ENCODE measurements around the gene TEX14. TPM values are rescaled to one million over a fixed set of nuclear protein-coding genes. Genes with fewer than 3 reads are reported as not detected.

The TEX14 gene
- total RNA-seq, 1 experiment from 2014 or later = 0.31 TPM

GRCh38 chr17:58722696-58723095 is 30.9 kb upstream of the TEX14 start:
- TF ChIP-seq, protein P1, sequence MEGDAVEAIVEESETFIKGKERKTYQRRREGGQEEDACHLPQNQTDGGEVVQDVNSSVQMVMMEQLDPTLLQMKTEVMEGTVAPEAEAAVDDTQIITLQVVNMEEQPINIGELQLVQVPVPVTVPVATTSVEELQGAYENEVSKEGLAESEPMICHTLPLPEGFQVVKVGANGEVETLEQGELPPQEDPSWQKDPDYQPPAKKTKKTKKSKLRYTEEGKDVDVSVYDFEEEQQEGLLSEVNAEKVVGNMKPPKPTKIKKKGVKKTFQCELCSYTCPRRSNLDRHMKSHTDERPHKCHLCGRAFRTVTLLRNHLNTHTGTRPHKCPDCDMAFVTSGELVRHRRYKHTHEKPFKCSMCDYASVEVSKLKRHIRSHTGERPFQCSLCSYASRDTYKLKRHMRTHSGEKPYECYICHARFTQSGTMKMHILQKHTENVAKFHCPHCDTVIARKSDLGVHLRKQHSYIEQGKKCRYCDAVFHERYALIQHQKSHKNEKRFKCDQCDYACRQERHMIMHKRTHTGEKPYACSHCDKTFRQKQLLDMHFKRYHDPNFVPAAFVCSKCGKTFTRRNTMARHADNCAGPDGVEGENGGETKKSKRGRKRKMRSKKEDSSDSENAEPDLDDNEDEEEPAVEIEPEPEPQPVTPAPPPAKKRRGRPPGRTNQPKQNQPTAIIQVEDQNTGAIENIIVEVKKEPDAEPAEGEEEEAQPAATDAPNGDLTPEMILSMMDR (conservative IDR thresholded peaks at IDR 0.05) = no peak
- H3T11ph ChIP-seq (ENCODE audit: low read length) = no peak overlapping the region
- no peaks in the 10 kb centered on the region for H3K27me3 Mint-ChIP-seq (ENCODE audit: low read depth)
- H4K91ac ChIP-seq (ENCODE audit: insufficient read length, low read depth, low read length) = no peak overlapping the region
- H3K4me1 Mint-ChIP-seq = no peaks in the 10 kb centered on the region
- no peak overlapping the region for H3K4me2 ChIP-seq (ENCODE audit: insufficient read depth, insufficient read length, low read length)
- WGBS (ENCODE audit: extremely low coverage, insufficient read length, low lambda C conversion rate) = no CpG with 5 or more reads among the region's 2 CpGs
- H2BK120ac ChIP-seq (ENCODE audit: low read depth, low read length, poor library complexity, severe bottlenecking) = no peak overlapping the region
- no peak overlapping the region for H3K18ac ChIP-seq (ENCODE audit: insufficient read length, low read depth, low read length)
- no peak overlapping the region for H2BK5ac ChIP-seq (ENCODE audit: insufficient read length, low read length)
- H3K56ac ChIP-seq (ENCODE audit: insufficient read length, low read depth, low read length) = no peak overlapping the region
- no peaks in the 10 kb centered on the region for H3K79me1 ChIP-seq (ENCODE audit: insufficient read depth, low read depth, low read length, poor library complexity, severe bottlenecking)
- H3K23me2 ChIP-seq (ENCODE audit: insufficient read length, low read depth, low read length, poor library complexity, severe bottlenecking) = no peaks in the 10 kb centered on the region
- H2AK5ac ChIP-seq (ENCODE audit: insufficient read length, low read length) = no peak overlapping the region
- H3K9me3 ChIP-seq (ENCODE audit: control insufficient read depth, low read depth, low read length) = no peaks in the 10 kb centered on the region
- H3K9me3 Mint-ChIP-seq = no peaks in the 10 kb centered on the region
- no peak overlapping the region for H3K4ac ChIP-seq (ENCODE audit: low read depth, low read length)
- no peak overlapping the region for H2BK20ac ChIP-seq (ENCODE audit: low read depth, low read length, poor library complexity, severe bottlenecking)
- H3K27ac Mint-ChIP-seq = no peak overlapping the region
- H3K23ac ChIP-seq (ENCODE audit: insufficient read length, low read depth, low read length) = no peak overlapping the region
- no peak overlapping the region for H3K27ac ChIP-seq (ENCODE audit: insufficient read length, low read depth, low read length)
- no peak overlapping the region for H3K9ac ChIP-seq (ENCODE audit: extremely low read depth, insufficient read length, low read length)
- no peak overlapping the region for H2BK12ac ChIP-seq (ENCODE audit: insufficient read length, low read depth, low read length)
- H2BK15ac ChIP-seq (ENCODE audit: low read depth, low read length) = no peak overlapping the region
- no peaks in the 10 kb centered on the region for H4K20me1 ChIP-seq (ENCODE audit: control insufficient read depth, insufficient read depth, insufficient read length)
- no peak overlapping the region for H4K8ac ChIP-seq (replicated peaks; ENCODE audit: insufficient read length, low read depth, low read length)
- H3K27me3 ChIP-seq (ENCODE audit: insufficient read depth, low read length) = no peaks in the 10 kb centered on the region
- no peaks in the 10 kb centered on the region for H3K4me1 ChIP-seq (ENCODE audit: insufficient read depth, low read length)
- H3K36me3 Mint-ChIP-seq (ENCODE audit: insufficient read depth in 1 of 3, low read depth in 3 of 3) = no peaks in the 10 kb centered on the region; a peak in 1 of 7 replicates
- H4K5ac ChIP-seq (ENCODE audit: insufficient read length, low read depth, low read length) = no peak overlapping the region
- H3K14ac ChIP-seq (ENCODE audit: insufficient read depth, low read length) = no peak overlapping the region
- H2AFZ ChIP-seq (ENCODE audit: low read length) = no peak overlapping the region
- H3K4me3 Mint-ChIP-seq = no peak overlapping the region
- no peak for DNase-seq
- H3K79me2 ChIP-seq (ENCODE audit: insufficient read depth, low read length) = no peaks in the 10 kb centered on the region
